ENCODE measurements around the gene STARD5.
A peak's percentile ranks its signal among the peaks of the same experiment; 100 is the strongest.

STARD5 gene

GRCh38 chr15:81291916-81292522 is 31.9 kb downstream of the STARD5 start:
- DNase-seq = no peak

- no peak for DNase-seq
Observed at GRCh38 chr15:81289910-81290309, 34.0 kb downstream of the STARD5 start.

DNA sequence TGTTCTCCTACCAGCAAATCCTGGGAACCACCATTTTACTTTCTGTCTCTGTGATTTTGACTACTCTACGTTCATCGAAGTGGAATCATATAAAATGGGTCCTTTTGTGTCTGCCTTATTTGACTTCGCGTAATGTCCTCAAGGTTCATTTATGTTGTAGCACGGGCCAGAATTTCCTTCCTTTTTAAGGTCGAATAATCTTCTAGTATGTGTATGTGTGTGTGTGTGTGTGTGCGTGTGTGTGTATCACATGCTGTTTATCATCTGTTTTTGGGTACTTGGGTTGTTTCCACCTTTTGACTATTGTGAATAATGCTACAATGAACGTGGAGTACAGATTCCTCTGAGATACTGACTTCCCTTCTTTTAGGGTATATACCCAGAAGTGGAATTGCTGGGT is 35.3 kb downstream of the STARD5 start:
- DNase-seq = no peak

GRCh38 chr15:81288040-81288439 is 35.9 kb downstream of the STARD5 start:
- DNase-seq = no peak

GRCh38 chr15:81286621-81287121 is 37.3 kb downstream of the STARD5 start:
- DNase-seq = peak in 4 of 6 experiments; percentile 20 to 69 (median 56)

DNA sequence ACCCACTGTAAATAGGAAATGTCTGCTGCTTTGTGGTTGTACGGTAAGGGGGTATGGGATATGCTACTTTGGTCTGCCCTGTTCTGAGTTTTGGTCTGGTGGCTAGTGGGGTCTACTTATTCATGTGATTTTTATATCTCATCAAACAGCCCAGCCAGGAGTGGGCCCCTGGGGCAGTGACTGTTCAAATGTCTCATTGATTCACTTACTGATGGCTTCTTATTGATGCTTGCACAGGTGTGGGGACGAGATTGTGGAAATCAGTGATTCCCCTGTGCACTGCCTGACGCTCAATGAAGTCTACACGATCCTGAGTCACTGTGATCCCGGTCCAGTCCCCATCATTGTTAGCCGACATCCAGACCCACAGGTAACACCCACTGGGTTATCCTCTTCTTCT is 38.5 kb downstream of the STARD5 start:
- no peak for DNase-seq

- DNase-seq = no peak
Observed at GRCh38 chr15:81284256-81285031, 39.5 kb downstream of the STARD5 start.

DNA sequence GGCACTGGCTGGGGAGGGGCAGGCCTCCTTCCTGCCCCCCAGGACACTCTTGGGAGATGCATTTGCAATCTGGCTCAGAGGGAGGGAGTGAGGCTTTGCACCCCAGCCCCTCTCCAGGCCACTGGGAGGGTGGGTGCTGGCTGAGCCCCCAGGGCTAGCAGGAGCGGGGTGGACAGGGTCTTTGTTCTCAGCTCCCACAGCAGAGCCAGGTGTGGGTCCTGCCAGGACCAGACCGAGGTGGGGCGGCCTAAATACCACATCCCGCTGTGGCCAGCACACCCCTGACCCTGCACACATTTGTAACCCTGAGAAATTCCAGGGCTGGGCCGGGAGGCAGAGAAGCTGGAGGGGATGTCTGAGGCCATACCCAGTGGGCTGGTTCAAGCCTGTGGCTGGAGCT is 41.0 kb downstream of the STARD5 start:
- no peak for DNase-seq

DNA sequence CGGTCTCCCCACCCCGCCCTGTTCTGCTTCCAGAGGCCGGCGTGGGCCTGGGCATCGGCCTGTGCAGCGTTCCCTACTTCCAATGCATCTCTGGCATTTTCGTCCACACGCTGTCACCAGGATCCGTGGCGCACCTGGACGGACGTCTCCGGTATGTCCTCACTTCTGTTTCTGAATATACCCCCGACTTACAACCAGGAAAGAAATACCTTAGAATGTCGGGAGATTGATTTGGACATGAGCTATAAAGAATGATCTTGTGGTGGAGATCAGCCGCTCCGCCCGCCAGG is 41.4 kb downstream of the STARD5 start:
- no peak for DNase-seq

- no peak for DNase-seq
Observed at GRCh38 chr15:81281766-81282605, 42.0 kb downstream of the STARD5 start.

DNA sequence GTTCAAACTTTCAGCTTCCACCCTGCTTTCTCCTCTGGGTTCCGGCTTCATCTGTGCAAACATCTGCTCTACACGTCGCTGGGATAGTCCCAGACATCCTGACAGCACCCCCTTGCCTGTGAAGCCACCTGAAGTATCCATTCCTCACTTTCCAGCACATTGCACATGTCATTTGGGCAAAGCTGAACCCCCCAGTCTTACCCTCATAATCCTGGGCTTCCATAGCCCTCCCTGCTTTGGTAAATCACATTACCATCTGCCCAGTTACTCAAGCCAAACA is 42.5 kb downstream of the STARD5 start:
- DNase-seq = no peak

DNA sequence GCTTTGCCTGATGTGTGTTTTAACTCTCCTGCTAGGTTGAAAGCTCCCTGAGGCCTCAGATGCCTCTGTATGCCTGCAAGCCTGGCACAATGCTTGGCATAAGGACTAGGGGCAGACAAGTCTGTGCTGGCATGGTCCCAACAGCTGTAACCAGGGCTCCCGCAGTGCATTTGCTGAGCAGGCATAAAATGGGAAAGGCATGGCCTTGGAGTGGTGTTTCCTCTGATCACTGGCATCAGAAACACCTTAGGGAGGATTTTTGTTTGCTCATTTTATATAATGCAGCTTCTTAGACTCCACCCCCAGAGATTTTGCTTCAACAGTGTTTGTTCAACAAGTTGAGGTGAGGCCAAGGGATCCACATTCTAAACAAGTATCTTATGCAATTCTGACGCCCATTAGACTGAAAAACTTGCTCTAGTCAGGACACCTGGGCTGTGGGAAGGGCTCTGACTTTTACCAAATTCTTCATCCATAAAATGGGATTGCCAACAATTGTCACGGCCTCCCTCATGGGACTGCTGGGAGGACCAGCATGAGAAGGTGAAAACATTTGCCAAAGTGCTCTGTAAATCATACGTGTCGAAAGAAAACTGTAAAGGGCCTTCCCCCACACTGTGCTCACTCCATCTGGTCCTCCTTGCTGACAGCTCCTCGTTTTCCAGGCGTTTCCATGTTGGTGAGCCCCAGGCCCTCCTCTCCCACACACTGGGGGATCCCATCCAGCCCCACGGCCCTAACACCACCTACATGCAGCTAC is 43.1 kb downstream of the STARD5 start:
- DNase-seq = no peak

DNA sequence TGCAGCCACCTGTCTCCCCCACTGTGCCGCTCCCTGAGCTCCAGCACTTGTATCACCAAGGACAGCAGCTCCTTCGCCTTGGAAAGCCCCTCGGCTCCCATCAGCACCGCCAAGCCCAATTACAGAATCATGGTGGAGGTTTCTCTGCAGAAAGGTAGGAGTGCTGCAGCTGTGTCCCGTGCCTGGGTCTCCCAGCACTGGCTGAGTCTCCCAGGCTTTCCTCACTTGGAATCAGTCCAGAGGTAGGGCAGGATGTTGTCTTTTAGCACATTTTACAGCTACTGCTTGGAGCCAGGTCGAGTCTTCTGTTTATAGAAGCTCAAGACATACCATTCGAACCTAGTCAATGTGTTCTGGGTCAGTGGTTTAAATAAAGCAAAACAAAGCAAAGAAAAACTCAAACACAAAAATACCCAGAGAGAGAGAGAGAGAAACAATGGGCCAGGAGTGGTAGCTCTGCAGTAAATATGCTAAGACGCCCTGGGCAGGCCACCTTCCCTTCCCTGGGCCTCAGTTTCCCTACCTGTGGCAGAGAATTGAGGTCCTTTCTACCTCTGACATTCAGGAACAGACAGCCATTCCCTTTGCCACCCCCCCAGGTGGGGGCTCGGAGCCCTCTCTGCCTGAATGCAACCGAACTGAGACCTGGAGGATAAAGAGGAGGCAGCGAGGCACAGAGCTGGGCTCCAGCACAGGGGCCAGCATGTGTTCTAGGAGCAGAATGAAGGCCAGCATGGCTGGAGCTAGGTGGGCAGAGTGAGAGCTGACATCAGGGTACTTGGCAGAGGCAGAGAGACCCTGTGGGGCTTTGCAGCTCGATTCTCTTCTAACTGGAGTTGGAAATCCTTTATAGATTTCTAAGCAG is 44.1 kb downstream of the STARD5 start:
- DNase-seq = no peak

- no peak for DNase-seq
Observed at GRCh38 chr15:81278306-81279029, 45.5 kb downstream of the STARD5 start.

- DNase-seq = no peak
Observed at GRCh38 chr15:81277851-81278250, 46.1 kb downstream of the STARD5 start.

GRCh38 chr15:81276967-81277366 is 47.0 kb downstream of the STARD5 start:
- no peak for DNase-seq

GRCh38 chr15:81275711-81276392 is 48.1 kb downstream of the STARD5 start:
- no peak for DNase-seq

DNA sequence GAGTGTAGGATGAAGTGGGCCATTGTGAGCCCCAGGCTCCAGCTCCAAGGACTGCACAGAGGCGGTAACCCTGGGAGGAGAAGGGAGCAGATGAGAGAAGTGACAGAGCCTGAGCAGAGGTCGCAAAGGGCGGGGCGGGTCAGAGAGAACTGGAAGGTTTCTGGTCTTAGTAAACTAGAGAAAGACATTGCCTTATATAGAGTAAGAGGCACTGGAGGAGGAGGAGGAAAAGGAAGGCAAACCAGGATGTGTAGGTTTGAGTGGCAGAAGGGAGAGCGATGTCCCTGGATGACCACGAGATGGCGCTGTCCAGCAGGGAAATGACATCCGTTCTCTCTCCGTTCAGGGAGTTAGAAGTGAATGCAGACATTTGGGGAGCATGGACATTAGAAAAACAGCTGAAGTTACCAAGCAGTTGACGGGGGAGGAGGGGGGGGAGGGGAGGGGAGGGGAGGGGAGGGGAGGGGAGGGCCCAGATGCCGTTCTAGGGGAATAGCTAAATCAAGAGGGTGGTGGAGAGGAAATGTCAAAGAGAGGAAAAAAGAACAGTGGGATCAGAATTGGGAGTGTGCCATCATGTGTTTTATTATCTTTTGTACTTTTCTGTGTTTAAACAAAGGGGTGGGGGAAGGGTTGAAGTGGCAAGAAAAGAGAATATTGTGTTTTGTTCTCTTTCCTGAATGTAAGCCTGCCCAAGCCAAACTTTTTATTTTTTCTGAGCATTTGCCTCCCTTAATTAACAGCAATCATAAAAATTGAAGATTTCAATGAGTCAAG is 48.8 kb downstream of the STARD5 start:
- peak; percentile 49 to 84 (median 75) for DNase-seq

- no peak for DNase-seq
Observed at GRCh38 chr15:81274255-81274654, 49.7 kb downstream of the STARD5 start.

GRCh38 chr15:81273855-81274254 is 50.1 kb downstream of the STARD5 start:
- no peak for DNase-seq
